ENCODE results near the gene PPP1R1B. TPM values are rescaled to one million over a fixed set of nuclear protein-coding genes. Genes with fewer than 3 reads are reported as not detected.
A peak's percentile ranks its signal among the peaks of the same experiment; 100 is the strongest.
"Not testable (repeated sequence)": the region's sequence is repeated elsewhere in the genome, so short reads cannot be mapped to it uniquely, and the experiment has no call there.

Gene PPP1R1B
- 10 to 100 TPM in 1 of 12 donors, 1 to 10 TPM in 3, under 1 TPM in 7, not detected in 1; 0.32 to 15.9 (median 0.93) TPM for polyA plus RNA-seq (ENCODE audit: insufficient read length in 12 of 12)
- long read RNA-seq, donor 1, transcript PPP1R1B-201 (7 exons, 1,845 nt), result minor isoform, 7 of 47 reads
- long read RNA-seq, donor 1, transcript PPP1R1B-206 (3 exons, 2,879 nt), result major isoform, 14 of 47 reads
- long read RNA-seq, donor 1, partial matches to known transcripts, result 24 of 47 reads
- long read RNA-seq, donor 1, other reads (novel, unspliced or antisense), result 0 of 47 reads
- long read RNA-seq, donor 2, result 0 reads
- long read RNA-seq, donor 3, partial matches to known transcripts, result 0 of 1 reads
- long read RNA-seq, donor 3, other reads (novel, unspliced or antisense), result 0 of 1 reads
- long read RNA-seq, donor 4, result 0 reads
- long read RNA-seq, donor 5, result 0 reads
- long read RNA-seq, donor 6, result 0 reads
- long read RNA-seq, donor 7, result 0 reads
- long read RNA-seq, donor 8, result 0 reads
- long read RNA-seq, donor 9, partial matches to known transcripts, result 0 of 1 reads
- long read RNA-seq, donor 9, other reads (novel, unspliced or antisense), result 0 of 1 reads
- long read RNA-seq, donor 10, partial matches to known transcripts, result 0 of 1 reads
- long read RNA-seq, donor 10, other reads (novel, unspliced or antisense), result 0 of 1 reads
- long read RNA-seq, donor 11, partial matches to known transcripts, result 0 of 1 reads
- long read RNA-seq, donor 11, other reads (novel, unspliced or antisense), result 0 of 1 reads

GRCh38 chr17:39626171-39627046, at the start of gene PPP1R1B:
Gene PPP1R1B, plus strand, starts transcription at chr17:39626952. Its CDS starts 441 bp downstream, at chr17:39627393.
- DNase-seq, result no peak

- no peak for DNase-seq
These were observed 48.5 kb upstream of the PPP1R1B start for GRCh38 chr17:39578272-39578671.

- DNase-seq, result no peak
These were observed 47.3 kb upstream of the PPP1R1B start for GRCh38 chr17:39579318-39580081.

GRCh38 chr17:39580082-39580468, 46.7 kb upstream of the PPP1R1B start:
- no peak for DNase-seq

GRCh38 chr17:39581071-39581758, 45.5 kb upstream of the PPP1R1B start:
- no peak for DNase-seq

- no peak for DNase-seq
These were observed 45.0 kb upstream of the PPP1R1B start for GRCh38 chr17:39581759-39582085.

GRCh38 chr17:39582658-39583057, 44.1 kb upstream of the PPP1R1B start:
- no peak for DNase-seq

- DNase-seq, result not testable (repeated sequence)
These were observed 36.6 kb upstream of the PPP1R1B start for GRCh38 chr17:39590180-39590579.

GRCh38 chr17:39591958-39592954, 34.5 kb upstream of the PPP1R1B start:
- peak; percentile 51 for DNase-seq

GRCh38 chr17:39593371-39593770, 33.4 kb upstream of the PPP1R1B start:
- no peak for DNase-seq

GRCh38 chr17:39595294-39595693, 31.5 kb upstream of the PPP1R1B start:
- no peak for DNase-seq

GRCh38 chr17:39595928-39596510, 30.7 kb upstream of the PPP1R1B start:
- no peak for DNase-seq

- no peak for DNase-seq
These were observed 30.0 kb upstream of the PPP1R1B start for GRCh38 chr17:39596543-39597267.

GRCh38 chr17:39597372-39598046, 29.2 kb upstream of the PPP1R1B start:
- no peak for DNase-seq

GRCh38 chr17:39598047-39598481, 28.7 kb upstream of the PPP1R1B start:
- DNase-seq, result no peak

GRCh38 chr17:39598630-39599003, 28.1 kb upstream of the PPP1R1B start:
- no peak for DNase-seq

- no peak for DNase-seq
These were observed 27.6 kb upstream of the PPP1R1B start for GRCh38 chr17:39599004-39599664.
